K562 (cell line): Measurements from ENCODE around the gene CNNM2. TPM values are rescaled to one million over a fixed set of nuclear protein-coding genes. Genes with fewer than 3 reads are reported as not detected.

Source experiments
- ATAC-seq: fragments of 200-7000 bp; cut with Tn5 transposase; 3 replicates; pipeline ENCODE4 v1.9.1; 2020; ENCODE audit warnings: moderate library complexity
- BruUV-seq: library from RNA; stranded (reverse); fragments of 400-500 nt; replicated peaks from 2 replicates; lab custom pipeline; 2021; lab: Mats Ljungman, UMichigan
- CTCF ChIA-PET: fragments of 300-600 bp; formaldehyde crosslinking; extraction: SDS; loops from one replicate; lab custom pipeline; 2021; ENCODE audit warnings: low intra/inter-chr PET ratio; lab: Yijun Ruan, JAX
- POLR2A ChIA-PET: fragments of 300-600, 350-650 bp; sonication (Branson Sonifier 250); formaldehyde crosslinking; extraction: SDS; loops from one replicate; lab custom pipeline; 2021; ENCODE audit warnings: antibody characterized with exemption, inconsistent platforms; lab: Yijun Ruan, JAX
- DNase-seq, 4 experiments: peaks; one replicate each; pipeline versions ENCODE4 v3.0.0 to v3.0.0-alpha.2; 2011 to 2018; ENCODE audit warnings: low spot score in 3 of 4, mixed read lengths in 3 of 4; ENCODE audit errors: extremely low read depth in 1 of 4
- FAIRE-seq: peaks from 2 replicates; lab custom pipeline; 2011; peaks lifted over from hg19 to GRCh38; lab: Jason Lieb, UNC
- H2AFZ ChIP-seq: 2 replicates; pipeline ENCODE4 v1.6.0; 2011; ENCODE audit warnings: low read depth, low read length, control low read depth, inconsistent platforms
- H3K27ac ChIP-seq: fragments of 200-600 bp; 3 replicates; pipeline ENCODE4 v1.8.0; 2011; ENCODE audit warnings: low read depth, mild to moderate bottlenecking, control low read depth, inconsistent platforms, low read length, moderate library complexity, mixed read lengths; ENCODE audit errors: extremely low read depth
- H3K27me3 ChIP-seq, 2 experiments: fragments of 300-600 bp in 1 of 2; 2 replicates in 1 of 2; 3 replicates in 1 of 2; pipeline versions ENCODE4 v1.6.0 to v1.8.0; 2011; ENCODE audit warnings: inconsistent platforms in 2 of 2, low read length in 2 of 2, mild to moderate bottlenecking in 1 of 2, mixed read lengths in 1 of 2, moderate library complexity in 1 of 2; ENCODE audit not compliant: control insufficient read depth in 2 of 2, insufficient read depth in 2 of 2
- H3K36me3 ChIP-seq: fragments of 300-600 bp; 3 replicates; pipeline ENCODE4 v1.8.0; 2011; ENCODE audit warnings: mild to moderate bottlenecking, low read length, inconsistent platforms; ENCODE audit not compliant: control insufficient read depth, insufficient read depth
- H3K4me1 ChIP-seq, 2 experiments: fragments of 200-600 bp in 1 of 2; replicated peaks in 1 of 2; 2 replicates in 1 of 2; 3 replicates in 1 of 2; pipeline versions ENCODE4 v1.5.1 to v1.8.0; 2011; ENCODE audit warnings: inconsistent platforms in 2 of 2, low read length in 2 of 2, mild to moderate bottlenecking in 1 of 2, mixed read lengths in 1 of 2, moderate library complexity in 1 of 2; ENCODE audit not compliant: control insufficient read depth in 2 of 2, insufficient read depth in 2 of 2
- H3K4me2 ChIP-seq: 2 replicates; pipeline ENCODE4 v1.6.1; 2011; ENCODE audit warnings: low read length, control low read depth, inconsistent platforms, mixed read lengths; ENCODE audit not compliant: insufficient read depth
- H3K4me3 ChIP-seq: fragments of 200-600 bp; sonication (generic), shearing (Covaris generic); 2 replicates; pipeline ENCODE4 v1.5.1; 2016; ENCODE audit warnings: control low read depth, inconsistent platforms
- H3K79me2 ChIP-seq: fragments of 200-600 bp; 3 replicates; pipeline ENCODE4 v1.8.0; 2011; ENCODE audit warnings: low read length, inconsistent platforms; ENCODE audit not compliant: control insufficient read depth, insufficient read depth
- H3K9ac ChIP-seq, 2 experiments: 2 replicates each; pipeline versions ENCODE4 v1.6.0 to v1.6.1; 2011; ENCODE audit warnings: low read depth in 2 of 2, low read length in 2 of 2, control low read depth in 1 of 2, inconsistent platforms in 1 of 2, mild to moderate bottlenecking in 1 of 2, mixed read lengths in 1 of 2; ENCODE audit not compliant: insufficient read depth in 1 of 2
- H3K9me1 ChIP-seq: one replicate; pipeline ENCODE4 v1.6.0; 2011; ENCODE audit warnings: inconsistent platforms, mild to moderate bottlenecking, low read length, moderate library complexity; ENCODE audit not compliant: control insufficient read depth, insufficient read depth
- H3K9me3 ChIP-seq: replicated peaks from 2 replicates; pipeline ENCODE4 v1.5.1; 2011; ENCODE audit warnings: low read depth, low read length, inconsistent platforms; ENCODE audit not compliant: control insufficient read depth, insufficient read depth
- H4K20me1 ChIP-seq: replicated peaks from 2 replicates; pipeline ENCODE4 v1.6.1; 2011; ENCODE audit warnings: low read length, inconsistent platforms, mixed read lengths; ENCODE audit not compliant: control insufficient read depth, insufficient read depth
- CCNT2 ChIP-seq: IDR thresholded peaks from 2 replicates; pipeline ENCODE4 v1.6.1; 2011; ENCODE audit warnings: borderline replicate concordance, low read depth, mild to moderate bottlenecking, moderate library complexity, mixed read lengths, low read length; ENCODE audit not compliant: insufficient read length; ENCODE audit errors: extremely low read depth
- DACH1 ChIP-seq: fragments of 450-650 bp; IDR thresholded peaks from 2 replicates; pipeline ENCODE4 v1.6.1; 2018; ENCODE audit not compliant: partially characterized antibody
- E2F8 ChIP-seq: fragments of 450-650 bp; IDR thresholded peaks from 2 replicates; pipeline ENCODE4 v1.7.1; 2018; ENCODE audit warnings: mild to moderate bottlenecking, low read depth; ENCODE audit not compliant: partially characterized antibody
- GATA2 ChIP-seq: sonication (generic); formaldehyde crosslinking; IDR thresholded peaks from 2 replicates; pipeline ENCODE4 v1.4.0; 2020; ENCODE audit warnings: mild to moderate bottlenecking, missing genetic modification reagents
- HDAC3 ChIP-seq: fragments of 450-650 bp; IDR thresholded peaks from 2 replicates; pipeline ENCODE4 v1.6.1; 2018; ENCODE audit warnings: borderline replicate concordance, mild to moderate bottlenecking, moderate library complexity; ENCODE audit not compliant: partially characterized antibody
- HMGN3 ChIP-seq: IDR thresholded peaks from 2 replicates; pipeline ENCODE4 v1.6.1; 2011; ENCODE audit warnings: borderline replicate concordance, low read depth, mild to moderate bottlenecking, mixed read lengths, low read length; ENCODE audit not compliant: insufficient read length; ENCODE audit errors: extremely low read depth
- HNRNPH1 ChIP-seq: fragments of 200-400 bp; formaldehyde crosslinking; optimal IDR thresholded peaks from 2 replicates; pipeline ENCODE3; 2017; ENCODE audit warnings: low read depth, mild to moderate bottlenecking, low read length, moderate library complexity
- KDM4B ChIP-seq, 2 experiments: fragments of 450-650 bp in 1 of 2; sonication (generic) in 1 of 2; IDR thresholded peaks; 2 replicates each; pipeline ENCODE4 v1.6.1; 2016 to 2017; ENCODE audit warnings: borderline replicate concordance in 2 of 2, antibody characterized with exemption in 1 of 2, low read depth in 1 of 2, mild to moderate bottlenecking in 1 of 2
- KLF6 ChIP-seq: fragments of 250-450 bp; sonication (Bioruptor Pico); IDR thresholded peaks from 2 replicates; pipeline ENCODE4 v1.4.0; 2020; ENCODE audit warnings: mild to moderate bottlenecking, moderate library complexity, borderline replicate concordance
- PCBP1 ChIP-seq: fragments of 200-400 bp; formaldehyde crosslinking; IDR thresholded peaks from 2 replicates; pipeline ENCODE4 v1.6.1; 2018; ENCODE audit warnings: mild to moderate bottlenecking, low read depth, low read length; ENCODE audit not compliant: poor library complexity, severe bottlenecking
- RCOR1 ChIP-seq, 2 experiments: IDR thresholded peaks; 2 replicates each; pipeline ENCODE4 v1.6.1; 2012; ENCODE audit warnings: low read depth in 2 of 2, low read length in 2 of 2, borderline replicate concordance in 1 of 2, improper control_type of control experiment in 1 of 2
- SMARCA5 ChIP-seq: fragments of 450-650 bp; IDR thresholded peaks from 2 replicates; pipeline ENCODE4 v1.6.1; 2016
- SOX6 ChIP-seq: fragments of 450-650 bp; IDR thresholded peaks from 2 replicates; pipeline ENCODE4 v1.6.1; 2014; ENCODE audit warnings: mild to moderate bottlenecking
- TAF7 ChIP-seq: fragments of 450-650 bp; IDR thresholded peaks from 2 replicates; pipeline ENCODE4 v1.6.1; 2016; ENCODE audit warnings: missing genetic modification characterization, missing compliant biosample characterization
- TARDBP ChIP-seq: fragments of 450-650 bp; IDR thresholded peaks from 2 replicates; pipeline ENCODE4 v1.6.1; 2016
- ZFP1 ChIP-seq: fragments of 450-650 bp; formaldehyde crosslinking; IDR thresholded peaks from 2 replicates; pipeline ENCODE4 v1.4.0; 2020; ENCODE audit warnings: mild to moderate bottlenecking, mixed read lengths
- ZNF280B ChIP-seq: fragments of 250-450 bp; sonication (Bioruptor Pico); IDR thresholded peaks from 2 replicates; pipeline ENCODE4 v1.5.1; 2021; ENCODE audit warnings: mild to moderate bottlenecking
- ZNF282 ChIP-seq: sonication (generic); formaldehyde crosslinking; IDR thresholded peaks from 2 replicates; pipeline ENCODE4 v1.8.1; 2023; ENCODE audit warnings: missing genetic modification reagents
- WGBS: fragments of 100-300 bp; shearing (Covaris generic); methylation state at CpG from one replicate; pipeline ENCODE4 v1.1.6; 2016; ENCODE audit warnings: low coverage, mixed read lengths; ENCODE audit not compliant: insufficient coverage; ENCODE audit errors: missing lambda C conversion rate; 5-methylcytosine and 5-hydroxymethylcytosine counted together
- in situ Hi-C: fragments of 300-500 bp; cut with MboI; formaldehyde crosslinking; loops from 4 replicates; pipeline ENCODE4 v1.15.0; 2018; ENCODE audit warnings: inconsistent platforms, mixed read lengths
- intact Hi-C: fragments of 100-400 bp; cut with micrococcal nuclease; formaldehyde crosslinking; loops from 2 replicates; pipeline ENCODE4 v1.14.2; 2022
- polyA plus RNA-seq, 8 experiments: library from polyadenylated mRNA; depleted of rRNA in 4 of 8; stranded (reverse) in 5 of 8; unstranded in 3 of 8; fragments of >200 nt; fragmentation: Nextera tagmentation in 2 of 8; fragmentation: Illumina TruSeq in 1 of 8; extraction: Ambion mirVana in 2 of 8; extraction: Trizol in 1 of 8; gene quantifications; 2 replicates each; pipeline versions ENCODE4 v1.2.1 to v1.2.3, GENCODE V29; 2011 to 2014; ENCODE audit warnings: inconsistent platforms in 1 of 8, missing spikeins in 1 of 8
- total RNA-seq, 7 experiments: library from RNA; depleted of rRNA in 6 of 7; stranded (reverse); fragments of >200 nt in 6 of 7; fragmentation: Illumina TruSeq in 2 of 7; extraction: Trizol in 2 of 7; gene quantifications; 2 replicates each; pipeline versions ENCODE4 v1.2.1 to v1.2.3, GENCODE V29; 2011 to 2021; ENCODE audit warnings: low replicate concordance in 1 of 7

The CNNM2 gene
- total and polyA plus RNA-seq, 9 of the 15 experiments (the other 6 are each of a cell fraction or from before 2014, with no cell fraction given) = 0.21 to 5.0 (median 1.3) TPM

- TF ChIP-seq HDAC3 = no peak
- TF ChIP-seq TAF7 (tag) = no peak
- TF ChIP-seq SMARCA5 = no peak
- no peak for TF ChIP-seq DACH1
- no peak for TF ChIP-seq KDM4B (IDR thresholded peaks at IDR 0.05; ENCODE audit: borderline replicate concordance in 2 of 2, low read depth in 1 of 2)
- TF ChIP-seq PCBP1 = no peak
- no peak for TF ChIP-seq KLF6 (CRISPR knock-in tag)
- no peak for TF ChIP-seq HMGN3
- TF ChIP-seq TARDBP = no peak
- no peak for TF ChIP-seq ZFP1
- no peak for TF ChIP-seq SOX6
- TF ChIP-seq, all 486 proteins: peak for 0
Observed at GRCh38 chr10:102997998-102998397, 79.9 kb downstream of the CNNM2 start (continued).

GRCh38 chr10:102998399-102998907, 80.4 kb downstream of the CNNM2 start:
- ATAC-seq (no peak), FAIRE-seq (no peak), DNase-seq (no peak)
- H4K20me1 ChIP-seq = no peaks in the 10 kb centered on the region
- H3K4me1 ChIP-seq = no peaks in the 10 kb centered on the region; a peak in 2 of 5 replicates
- no peaks in the 10 kb centered on the region for H3K9me3 ChIP-seq
- H3K27ac ChIP-seq = no peak overlapping the region
- BruUV-seq = no TSS peak
- H3K9ac ChIP-seq = no peak overlapping the region
- 79% methylated on average over 7 of the region's 7 CpGs for WGBS
- H3K4me2 ChIP-seq = no peak overlapping the region
- ChIA-PET CTCF (no interaction called here), POLR2A (no interaction called here)
- H3K36me3 ChIP-seq = no peaks in the 10 kb centered on the region
- no peaks in the 10 kb centered on the region for H3K27me3 ChIP-seq
- H3K9me1 ChIP-seq = no peaks in the 10 kb centered on the region
- intact Hi-C loops = no loop called here
- no peaks in the 10 kb centered on the region for H3K79me2 ChIP-seq
- in situ Hi-C loops = no loop called here
- no peak overlapping the region for H2AFZ ChIP-seq
- H3K4me3 ChIP-seq = no peak overlapping the region
- TF ChIP-seq GATA2 (no peak), ZNF282 (no peak), E2F8 (no peak), CCNT2 (no peak), HNRNPH1 (no peak), RCOR1 (IDR thresholded peaks at IDR 0.05; ENCODE audit: borderline replicate concordance in 1 of 2, low read depth in 2 of 2, low read length in 2 of 2) (no peak), ZNF280B (CRISPR knock-in tag) (no peak)
